ENCODE data around the gene USH1C.

- no peak for TF ChIP-seq CTCF (IDR thresholded peaks at IDR 0.05)
- TF ChIP-seq POLR2A (IDR thresholded peaks at IDR 0.05) = no peak
Observed at GRCh38 chr11:17457396-17458173, 86.6 kb downstream of the USH1C start.

All from body of pancreas (tissue), 4 donors.